KMS-11 (cell line): ENCODE measurements around the gene PLP1.
"Not testable (repeated sequence)": the region's sequence is repeated elsewhere in the genome, so short reads cannot be mapped to it uniquely, and the experiment has no call there.

Source experiments
- H2AFZ ChIP-seq: fragments of 200-600 bp; sonication (generic); 2 replicates; pipeline ENCODE4 v1.6.1; 2016; ENCODE audit warnings: antibody characterized with exemption, mixed run types, low read depth
- H3K27ac ChIP-seq: fragments of 200-600 bp; sonication (generic); 2 replicates; pipeline ENCODE4 v1.6.1; 2016; ENCODE audit warnings: mild to moderate bottlenecking, mixed run types
- H3K27me3 ChIP-seq: fragments of 200-600 bp; sonication (generic); 2 replicates; pipeline ENCODE4 v1.6.1; 2017; ENCODE audit warnings: mild to moderate bottlenecking, low read depth, mixed run types, moderate library complexity; ENCODE audit not compliant: insufficient read depth
- H3K36me3 ChIP-seq: fragments of 200-600 bp; sonication (generic); 2 replicates; pipeline ENCODE4 v1.6.1; 2017; ENCODE audit warnings: mild to moderate bottlenecking, mixed run types; ENCODE audit not compliant: insufficient read depth
- H3K4me1 ChIP-seq: fragments of 200-600 bp; sonication (generic); 2 replicates; pipeline ENCODE4 v1.6.1; 2016; ENCODE audit warnings: mild to moderate bottlenecking, low read depth, mixed run types; ENCODE audit not compliant: poor library complexity, severe bottlenecking
- H3K4me2 ChIP-seq: fragments of 200-600 bp; sonication (generic); 2 replicates; pipeline ENCODE4 v1.7.0; 2016; ENCODE audit warnings: mild to moderate bottlenecking, mixed run types
- H3K4me3 ChIP-seq: fragments of 200-600 bp; sonication (generic); IDR thresholded peaks from 2 replicates; pipeline ENCODE4 v1.6.1; 2017; ENCODE audit warnings: low read depth, low read length, mixed read lengths; ENCODE audit not compliant: insufficient read depth
- H3K79me2 ChIP-seq: fragments of 200-600 bp; sonication (generic); 2 replicates; pipeline ENCODE4 v1.6.1; 2016; ENCODE audit warnings: low read depth, mixed run types; ENCODE audit not compliant: insufficient read depth
- H3K9ac ChIP-seq: fragments of 200-600 bp; sonication (generic); 2 replicates; pipeline ENCODE4 v1.6.1; 2016; ENCODE audit warnings: mild to moderate bottlenecking, mixed run types
- H4K20me1 ChIP-seq: fragments of 200-600 bp; sonication (generic); 2 replicates; pipeline ENCODE4 v1.6.1; 2016; ENCODE audit warnings: mild to moderate bottlenecking, mixed run types; ENCODE audit not compliant: insufficient read depth
- TF ChIP-seq, protein P1 (sequence below): fragments of 200-600 bp; sonication (generic); conservative IDR thresholded peaks from 2 replicates; pipeline ENCODE4 v1.6.1; 2017; ENCODE audit warnings: low read depth, mild to moderate bottlenecking, antibody characterized with exemption, low read length, moderate library complexity, mixed read lengths

PLP1 gene

GRCh38 chrX:103818842-103819619 is 42.4 kb downstream of the PLP1 start:
- Histone ChIP-seq H3K4me1 (no peaks in the 10 kb centered on the region), H3K4me2 (no peak overlapping the region), H2AFZ (no peak overlapping the region), H3K27me3 (no peaks in the 10 kb centered on the region), H3K27ac (no peak overlapping the region), H3K9ac (no peak overlapping the region), H3K36me3 (no peaks in the 10 kb centered on the region), H3K4me3 (no peak overlapping the region), H4K20me1 (no peaks in the 10 kb centered on the region), H3K79me2 (no peaks in the 10 kb centered on the region)
- TF ChIP-seq, protein P1, sequence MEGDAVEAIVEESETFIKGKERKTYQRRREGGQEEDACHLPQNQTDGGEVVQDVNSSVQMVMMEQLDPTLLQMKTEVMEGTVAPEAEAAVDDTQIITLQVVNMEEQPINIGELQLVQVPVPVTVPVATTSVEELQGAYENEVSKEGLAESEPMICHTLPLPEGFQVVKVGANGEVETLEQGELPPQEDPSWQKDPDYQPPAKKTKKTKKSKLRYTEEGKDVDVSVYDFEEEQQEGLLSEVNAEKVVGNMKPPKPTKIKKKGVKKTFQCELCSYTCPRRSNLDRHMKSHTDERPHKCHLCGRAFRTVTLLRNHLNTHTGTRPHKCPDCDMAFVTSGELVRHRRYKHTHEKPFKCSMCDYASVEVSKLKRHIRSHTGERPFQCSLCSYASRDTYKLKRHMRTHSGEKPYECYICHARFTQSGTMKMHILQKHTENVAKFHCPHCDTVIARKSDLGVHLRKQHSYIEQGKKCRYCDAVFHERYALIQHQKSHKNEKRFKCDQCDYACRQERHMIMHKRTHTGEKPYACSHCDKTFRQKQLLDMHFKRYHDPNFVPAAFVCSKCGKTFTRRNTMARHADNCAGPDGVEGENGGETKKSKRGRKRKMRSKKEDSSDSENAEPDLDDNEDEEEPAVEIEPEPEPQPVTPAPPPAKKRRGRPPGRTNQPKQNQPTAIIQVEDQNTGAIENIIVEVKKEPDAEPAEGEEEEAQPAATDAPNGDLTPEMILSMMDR, result no peak

GRCh38 chrX:103820802-103821201 is 44.2 kb downstream of the PLP1 start:
- not testable (repeated sequence) for H4K20me1 ChIP-seq, H3K4me1 ChIP-seq, H3K79me2 ChIP-seq, H3K27ac ChIP-seq, H2AFZ ChIP-seq, H3K36me3 ChIP-seq, H3K4me3 ChIP-seq, H3K9ac ChIP-seq, H3K4me2 ChIP-seq, H3K27me3 ChIP-seq

DNA sequence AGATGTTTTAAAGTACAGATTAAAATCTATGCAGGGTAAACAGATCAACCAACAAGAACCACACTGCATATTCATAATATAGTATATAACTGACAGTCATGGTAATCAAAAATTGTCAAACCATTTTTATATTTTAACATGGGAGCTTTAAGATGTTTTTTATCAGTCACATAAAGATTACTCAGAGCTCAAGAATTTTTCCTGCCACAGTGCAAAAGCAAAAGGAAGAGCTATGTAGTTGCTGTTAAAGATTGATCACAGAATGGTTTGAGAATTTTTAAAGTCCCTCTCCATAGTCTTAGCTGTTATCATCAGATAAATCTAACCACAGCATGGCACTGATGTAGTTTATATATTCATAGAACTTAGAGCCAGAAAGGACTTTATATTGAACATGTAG is 47.0 kb downstream of the PLP1 start:
- no peaks in the 10 kb centered on the region for H3K79me2 ChIP-seq
- no peaks in the 10 kb centered on the region for H4K20me1 ChIP-seq
- no peak overlapping the region for H3K9ac ChIP-seq
- TF ChIP-seq, protein P1, result no peak
- no peak overlapping the region for H2AFZ ChIP-seq
- no peak overlapping the region for H3K4me3 ChIP-seq
- no peak overlapping the region for H3K27ac ChIP-seq
- no peak overlapping the region for H3K4me2 ChIP-seq
- H3K4me1 ChIP-seq, result no peaks in the 10 kb centered on the region
- H3K27me3 ChIP-seq, result no peaks in the 10 kb centered on the region
- H3K36me3 ChIP-seq, result no peaks in the 10 kb centered on the region

DNA sequence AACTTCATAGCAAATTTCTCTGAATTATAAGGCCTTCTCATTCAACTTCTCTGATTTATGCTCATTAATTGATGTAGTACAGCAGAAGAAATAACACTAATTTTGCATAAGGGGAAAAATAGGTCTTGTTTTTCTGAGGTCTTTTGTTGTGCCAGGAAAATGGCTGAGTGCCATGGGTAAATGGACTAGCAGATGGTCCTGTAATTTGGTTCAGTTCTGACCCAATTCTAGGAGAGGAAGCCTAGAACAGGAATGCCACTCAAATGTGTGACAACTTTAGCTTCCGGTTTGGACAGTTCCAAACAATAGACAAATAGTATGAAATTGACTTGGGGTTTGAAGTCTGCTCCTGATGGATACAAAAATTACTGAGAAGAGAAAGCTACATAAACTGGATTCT is 49.2 kb downstream of the PLP1 start:
- no peak overlapping the region for H3K9ac ChIP-seq
- H4K20me1 ChIP-seq, result no peaks in the 10 kb centered on the region
- no peaks in the 10 kb centered on the region for H3K36me3 ChIP-seq
- H3K4me1 ChIP-seq, result no peaks in the 10 kb centered on the region
- TF ChIP-seq, protein P1, result no peak
- H3K79me2 ChIP-seq, result no peaks in the 10 kb centered on the region
- H3K4me2 ChIP-seq, result no peak overlapping the region
- no peak overlapping the region for H3K4me3 ChIP-seq
- no peaks in the 10 kb centered on the region for H3K27me3 ChIP-seq
- no peak overlapping the region for H3K27ac ChIP-seq
- no peak overlapping the region for H2AFZ ChIP-seq

GRCh38 chrX:103828529-103828928 is 51.9 kb downstream of the PLP1 start:
- Histone ChIP-seq H3K4me3 (no peak overlapping the region), H3K4me2 (no peak overlapping the region), H3K27me3 (no peaks in the 10 kb centered on the region), H2AFZ (no peak overlapping the region), H3K79me2 (no peaks in the 10 kb centered on the region), H3K4me1 (peaks cover 4% of the 10 kb centered on the region), H3K27ac (no peak overlapping the region), H3K36me3 (no peaks in the 10 kb centered on the region), H4K20me1 (no peaks in the 10 kb centered on the region), H3K9ac (no peak overlapping the region)
- TF ChIP-seq, protein P1, result no peak
